Smooth muscle cell (in vitro differentiated cells): ENCODE results near the gene ZNF750. TPM values are rescaled to one million over a fixed set of nuclear protein-coding genes. Genes with fewer than 3 reads are reported as not detected.

Experiments
- DNase-seq: peaks from one replicate; lab custom pipeline; 2025; ENCODE audit not compliant: unreplicated experiment; lab: John Stamatoyannopoulos, UW
- H2AFZ ChIP-seq: fragments of 200-600 bp; sonication (generic); 2 replicates; pipeline ENCODE4 v1.6.0; 2016; ENCODE audit warnings: antibody characterized with exemption, low read depth, mild to moderate bottlenecking
- H3F3A ChIP-seq: fragments of 200-600 bp; sonication (generic); 2 replicates; pipeline ENCODE4 v1.6.0; 2017; ENCODE audit warnings: antibody characterized with exemption, low read depth
- H3K27ac ChIP-seq: fragments of 200-600 bp; sonication (generic); 2 replicates; pipeline ENCODE4 v1.5.1; 2016; ENCODE audit warnings: low read depth, mild to moderate bottlenecking
- H3K27me3 ChIP-seq: fragments of 200-600 bp; sonication (generic); 2 replicates; pipeline ENCODE4 v1.6.1; 2016; ENCODE audit warnings: low read depth, mild to moderate bottlenecking
- H3K36me3 ChIP-seq: fragments of 200-600 bp; sonication (generic); 2 replicates; pipeline ENCODE4 v1.5.1; 2016; ENCODE audit warnings: low read depth
- H3K4me1 ChIP-seq: fragments of 200-600 bp; sonication (generic); 2 replicates; pipeline ENCODE4 v1.5.1; 2016; ENCODE audit warnings: low read depth
- H3K4me2 ChIP-seq: fragments of 200-600 bp; sonication (generic); 2 replicates; pipeline ENCODE4 v1.6.0; 2016; ENCODE audit warnings: mild to moderate bottlenecking
- H3K4me3 ChIP-seq: fragments of 200-600 bp; sonication (generic); 2 replicates; pipeline ENCODE4 v1.5.1; 2016; ENCODE audit warnings: mild to moderate bottlenecking
- H3K79me2 ChIP-seq: fragments of 200-600 bp; sonication (generic); 2 replicates; pipeline ENCODE4 v1.6.0; 2016; ENCODE audit warnings: low read depth, mild to moderate bottlenecking
- H3K9ac ChIP-seq: fragments of 200-600 bp; sonication (generic); 2 replicates; pipeline ENCODE4 v1.6.0; 2016; ENCODE audit warnings: low read depth
- H3K9me3 ChIP-seq: fragments of 200-600 bp; sonication (generic); replicated peaks from 2 replicates; pipeline ENCODE4 v1.5.1; 2016; ENCODE audit warnings: low read depth
- H4K20me1 ChIP-seq: fragments of 200-600 bp; sonication (generic); 2 replicates; pipeline ENCODE4 v1.6.0; 2016; ENCODE audit warnings: low read depth
- CTCF ChIP-seq: fragments of 200-600 bp; sonication (generic); IDR thresholded peaks from 2 replicates; pipeline ENCODE4 v1.5.1; 2017; ENCODE audit warnings: borderline replicate concordance, mild to moderate bottlenecking, antibody characterized with exemption; ENCODE audit not compliant: insufficient read depth, poor library complexity, severe bottlenecking
- WGBS: methylation state at CpG from one replicate; pipeline ENCODE4 v1.1.7; 2016; ENCODE audit warnings: low lambda C conversion rate; 5-methylcytosine and 5-hydroxymethylcytosine counted together
- polyA plus RNA-seq: library from polyadenylated mRNA; unstranded; fragments of >200 nt; fragmentation: Nextera tagmentation; extraction: Ambion mirVana; gene quantifications from 2 replicates; pipeline ENCODE4 v1.2.1, GENCODE V29; 2016
- total RNA-seq: library from RNA; depleted of rRNA; stranded (reverse); fragments of >200 nt; gene quantifications from 2 replicates; pipeline ENCODE4 v1.2.3, GENCODE V29; 2014

Gene ZNF750
- total and polyA plus RNA-seq, 2 experiments from 2014 or later, result 0.93 to 7.1 TPM

GRCh38 chr17:82880620-82881323, 41.0 kb upstream of the ZNF750 start:
- WGBS, result 92% methylated on average over 25 of the region's 25 CpGs
- no peaks in the 10 kb centered on the region for H3K9me3 ChIP-seq
- no peaks in the 10 kb centered on the region for H3K36me3 ChIP-seq
- peaks cover 16% of the 10 kb centered on the region for H3K79me2 ChIP-seq
- no peaks in the 10 kb centered on the region for H3K27me3 ChIP-seq
- H3F3A ChIP-seq, result no peaks in the 10 kb centered on the region
- H3K4me3 ChIP-seq, result no peak overlapping the region
- no peak overlapping the region for H3K9ac ChIP-seq
- no peak overlapping the region for H2AFZ ChIP-seq
- no peak overlapping the region for H3K27ac ChIP-seq
- H3K4me2 ChIP-seq, result no peak overlapping the region
- no peaks in the 10 kb centered on the region for H4K20me1 ChIP-seq
- no peak for TF ChIP-seq CTCF
- no peak for DNase-seq
- peaks cover 22% of the 10 kb centered on the region for H3K4me1 ChIP-seq

- peaks cover 16% of the 10 kb centered on the region for H3K79me2 ChIP-seq
Observed at GRCh38 chr17:82879241-82879640, 39.4 kb upstream of the ZNF750 start.

GRCh38 chr17:82878527-82878926, 38.7 kb upstream of the ZNF750 start:
- 83% methylated on average over 9 of the region's 9 CpGs for WGBS

More at GRCh38 chr17:82879241-82879640, 39.4 kb upstream of the ZNF750 start:
- H3K4me1 ChIP-seq, result peaks cover 22% of the 10 kb centered on the region
- no peak overlapping the region for H3K9ac ChIP-seq
- H3K36me3 ChIP-seq, result no peaks in the 10 kb centered on the region
- no peak overlapping the region for H3K4me3 ChIP-seq
- H3K9me3 ChIP-seq, result no peaks in the 10 kb centered on the region
- 97% methylated on average over 15 of the region's 15 CpGs for WGBS
- no peak overlapping the region for H2AFZ ChIP-seq
- DNase-seq, result no peak
- H3K4me2 ChIP-seq, result no peak overlapping the region
- no peaks in the 10 kb centered on the region for H3F3A ChIP-seq
- no peak for TF ChIP-seq CTCF
- H3K27me3 ChIP-seq, result no peaks in the 10 kb centered on the region
- no peak overlapping the region for H3K27ac ChIP-seq
- no peaks in the 10 kb centered on the region for H4K20me1 ChIP-seq

More at GRCh38 chr17:82878527-82878926, 38.7 kb upstream of the ZNF750 start:
- H3K9me3 ChIP-seq, result no peaks in the 10 kb centered on the region
- peaks cover 22% of the 10 kb centered on the region for H3K4me1 ChIP-seq
- no peak overlapping the region for H3K4me2 ChIP-seq
- no peak overlapping the region for H2AFZ ChIP-seq
- H3K36me3 ChIP-seq, result no peaks in the 10 kb centered on the region
- no peaks in the 10 kb centered on the region for H3K27me3 ChIP-seq
- H3K27ac ChIP-seq, result no peak overlapping the region
- H4K20me1 ChIP-seq, result no peaks in the 10 kb centered on the region
- H3K79me2 ChIP-seq, result peaks cover 16% of the 10 kb centered on the region
- TF ChIP-seq CTCF, result no peak
- H3F3A ChIP-seq, result no peaks in the 10 kb centered on the region
- no peak overlapping the region for H3K4me3 ChIP-seq
- no peak overlapping the region for H3K9ac ChIP-seq
- no peak for DNase-seq
